Activated CD8-positive, alpha-beta T cell treated with anti-CD3 and anti-CD28 coated beads for 36 hours (primary cell): ENCODE data around the gene APOL6. TPM values are rescaled to one million over a fixed set of nuclear protein-coding genes. Genes with fewer than 3 reads are reported as not detected.
A peak's percentile ranks its signal among the peaks of the same experiment; 100 is the strongest.

Experiments used
- ATAC-seq: fragments of 200-7000 bp; cut with Tn5 transposase; one replicate; pipeline ENCODE4 v1.10.0; 2021; ENCODE audit warnings: mild to moderate bottlenecking, moderate library complexity
- CTCF ChIA-PET: fragments of 350-600 bp; sonication (Branson Sonifier 250); formaldehyde crosslinking; loops from one replicate; lab custom pipeline; 2021; ENCODE audit warnings: antibody characterized with exemption; lab: Charles Lee
- POLR2A ChIA-PET: fragments of 350-600 bp; sonication (Branson Sonifier 250); formaldehyde crosslinking; loops from one replicate; lab custom pipeline; 2021; ENCODE audit warnings: antibody characterized with exemption; lab: Charles Lee
- DNase-seq: peaks from one replicate; pipeline ENCODE4 v3.0.0-alpha.2; 2020
- H3K27ac Mint-ChIP-seq: one replicate; pipeline ENCODE4 v1.8.0; 2021; ENCODE audit warnings: mild to moderate bottlenecking, mixed read lengths
- H3K27me3 Mint-ChIP-seq: one replicate; pipeline ENCODE4 v1.8.0; 2021; ENCODE audit warnings: mixed read lengths
- H3K36me3 Mint-ChIP-seq: one replicate; pipeline ENCODE4 v1.8.0; 2021; ENCODE audit warnings: low read depth, mixed read lengths
- H3K4me1 Mint-ChIP-seq: one replicate; pipeline ENCODE4 v1.8.0; 2021; ENCODE audit warnings: low read depth, mixed read lengths
- H3K4me3 Mint-ChIP-seq: one replicate; pipeline ENCODE4 v1.8.0; 2021; ENCODE audit warnings: mild to moderate bottlenecking, moderate library complexity, mixed read lengths
- H3K9me3 Mint-ChIP-seq: one replicate; pipeline ENCODE4 v1.8.0; 2021; ENCODE audit warnings: mixed read lengths
- intact Hi-C: fragments of 100-400 bp; cut with micrococcal nuclease; formaldehyde crosslinking; loops from one replicate; pipeline ENCODE4 v1.10.0; 2022
- total RNA-seq, 2 experiments: library from RNA; stranded (reverse); gene quantifications; one replicate each; pipeline ENCODE4 v1.2.3, GENCODE V29; 2021
- TF ChIP-seq, protein P1 (sequence below): fragments of 200-600 bp; IDR thresholded peaks from one replicate; pipeline ENCODE4 v1.8.0; 2022; ENCODE audit warnings: antibody characterized with exemption, mild to moderate bottlenecking

The APOL6 gene
- total RNA-seq, 2 experiments from 2014 or later = 37.1 to 38.0 TPM

DNA sequence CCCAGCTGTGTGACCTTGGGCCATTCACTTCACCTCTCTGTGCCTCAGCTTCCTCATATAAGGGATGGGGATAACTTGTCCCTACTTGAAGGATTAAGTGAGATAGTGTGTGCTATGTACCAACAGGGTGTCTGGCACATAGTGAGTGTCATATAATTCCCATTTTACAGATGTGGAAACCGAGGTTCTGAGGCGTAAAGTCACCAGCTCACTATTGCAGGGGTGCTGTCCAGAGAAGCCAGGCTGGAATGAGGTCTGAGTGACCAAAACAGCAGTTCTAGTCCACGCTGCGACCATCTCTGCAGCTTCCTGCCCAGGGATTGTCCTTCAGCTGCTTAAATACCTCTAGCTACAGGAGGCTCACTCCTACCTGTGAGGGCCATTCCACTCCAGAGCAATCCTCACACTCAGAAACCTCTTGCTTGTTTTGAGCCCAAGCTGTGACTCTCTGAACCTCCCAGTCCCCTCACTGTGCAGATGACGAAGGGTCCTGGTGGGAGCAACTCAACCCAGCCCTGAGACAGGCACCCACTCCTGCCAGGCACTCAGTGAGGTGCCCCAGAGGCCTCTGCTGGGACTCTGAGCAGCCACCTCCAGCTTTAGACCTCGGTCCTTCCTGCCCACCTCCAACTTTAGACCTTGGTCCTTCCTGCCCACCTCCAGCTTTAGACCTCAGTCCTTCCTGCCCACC is 36.9 kb upstream of the APOL6 start:
- intact Hi-C loops = no loop called here
- TF ChIP-seq, protein P1, sequence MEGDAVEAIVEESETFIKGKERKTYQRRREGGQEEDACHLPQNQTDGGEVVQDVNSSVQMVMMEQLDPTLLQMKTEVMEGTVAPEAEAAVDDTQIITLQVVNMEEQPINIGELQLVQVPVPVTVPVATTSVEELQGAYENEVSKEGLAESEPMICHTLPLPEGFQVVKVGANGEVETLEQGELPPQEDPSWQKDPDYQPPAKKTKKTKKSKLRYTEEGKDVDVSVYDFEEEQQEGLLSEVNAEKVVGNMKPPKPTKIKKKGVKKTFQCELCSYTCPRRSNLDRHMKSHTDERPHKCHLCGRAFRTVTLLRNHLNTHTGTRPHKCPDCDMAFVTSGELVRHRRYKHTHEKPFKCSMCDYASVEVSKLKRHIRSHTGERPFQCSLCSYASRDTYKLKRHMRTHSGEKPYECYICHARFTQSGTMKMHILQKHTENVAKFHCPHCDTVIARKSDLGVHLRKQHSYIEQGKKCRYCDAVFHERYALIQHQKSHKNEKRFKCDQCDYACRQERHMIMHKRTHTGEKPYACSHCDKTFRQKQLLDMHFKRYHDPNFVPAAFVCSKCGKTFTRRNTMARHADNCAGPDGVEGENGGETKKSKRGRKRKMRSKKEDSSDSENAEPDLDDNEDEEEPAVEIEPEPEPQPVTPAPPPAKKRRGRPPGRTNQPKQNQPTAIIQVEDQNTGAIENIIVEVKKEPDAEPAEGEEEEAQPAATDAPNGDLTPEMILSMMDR = no peak
- no peaks in the 10 kb centered on the region for H3K9me3 Mint-ChIP-seq
- peaks cover 5% of the 10 kb centered on the region for H3K27me3 Mint-ChIP-seq
- ChIA-PET CTCF (interaction anchor here (1.3 to 1.5 kb wide), 3 partner anchors 29 to 513 kb away, joined by 3 to 4 read pairs (median 4); no protein-coding TSS in a partner anchor), POLR2A (interaction anchor here (1.1 to 1.6 kb wide), 2 partner anchors 16 to 37 kb away, joined by 3 to 5 read pairs; partner anchors contain the start of gene APOL6)
- H3K27ac Mint-ChIP-seq = no peak overlapping the region
- ATAC-seq (peak; percentile 68), DNase-seq (peak; percentile 10)
- H3K36me3 Mint-ChIP-seq = no peaks in the 10 kb centered on the region
- H3K4me1 Mint-ChIP-seq = peaks cover 10% of the 10 kb centered on the region
- no peak overlapping the region for H3K4me3 Mint-ChIP-seq

DNA sequence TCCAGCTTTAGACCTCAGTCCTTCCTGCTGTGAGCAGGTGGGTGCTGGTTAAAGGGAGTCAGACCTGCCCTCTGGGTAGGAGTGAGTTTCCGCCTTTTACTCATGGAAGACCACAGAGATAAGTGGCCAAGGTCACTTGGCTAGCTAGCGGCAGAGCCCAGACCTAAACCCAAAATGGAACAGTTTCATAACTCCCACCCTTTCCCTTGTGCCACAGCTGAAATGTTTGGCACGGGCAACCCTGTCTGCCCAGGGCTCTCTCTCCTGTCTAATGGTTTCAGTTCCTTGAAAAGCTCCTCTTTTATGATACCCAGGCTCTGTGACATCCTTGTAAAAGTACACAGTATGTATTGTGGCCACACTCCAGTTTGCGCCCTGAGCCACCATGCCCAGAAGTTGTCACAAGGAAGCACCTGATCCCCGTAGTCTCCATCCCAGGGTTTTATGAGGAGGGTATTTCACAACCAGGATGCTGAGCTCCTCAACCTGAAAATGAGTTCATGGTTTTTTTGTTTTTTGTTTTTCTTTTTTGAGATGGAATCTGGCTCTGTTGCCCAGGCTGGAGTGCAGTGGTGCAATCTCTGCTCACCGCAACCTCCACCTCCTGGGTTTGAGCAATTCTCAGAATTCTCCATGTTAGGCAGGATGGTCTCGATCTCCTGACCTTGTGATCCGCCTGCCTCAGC is 36.2 kb upstream of the APOL6 start:
- DNase-seq (peak; percentile 20), ATAC-seq (peak; percentile 66)
- peaks cover 7% of the 10 kb centered on the region for H3K27me3 Mint-ChIP-seq
- POLR2A ChIA-PET = interaction anchor here (0.6 to 1.6 kb wide), 3 partner anchors 15 to 285 kb away, joined by 3 to 5 read pairs (median 3); partner anchors contain the start of gene APOL6
- H3K4me1 Mint-ChIP-seq = peaks cover 10% of the 10 kb centered on the region
- intact Hi-C loops = no loop called here
- no peak overlapping the region for H3K4me3 Mint-ChIP-seq
- CTCF ChIA-PET = interaction anchor here (1.0 to 2.2 kb wide), 5 partner anchors 9 to 512 kb away, joined by 3 to 6 read pairs (median 4); no protein-coding TSS in a partner anchor
- H3K36me3 Mint-ChIP-seq = no peaks in the 10 kb centered on the region
- H3K27ac Mint-ChIP-seq = no peak overlapping the region
- TF ChIP-seq, protein P1 = no peak
- no peaks in the 10 kb centered on the region for H3K9me3 Mint-ChIP-seq

DNA sequence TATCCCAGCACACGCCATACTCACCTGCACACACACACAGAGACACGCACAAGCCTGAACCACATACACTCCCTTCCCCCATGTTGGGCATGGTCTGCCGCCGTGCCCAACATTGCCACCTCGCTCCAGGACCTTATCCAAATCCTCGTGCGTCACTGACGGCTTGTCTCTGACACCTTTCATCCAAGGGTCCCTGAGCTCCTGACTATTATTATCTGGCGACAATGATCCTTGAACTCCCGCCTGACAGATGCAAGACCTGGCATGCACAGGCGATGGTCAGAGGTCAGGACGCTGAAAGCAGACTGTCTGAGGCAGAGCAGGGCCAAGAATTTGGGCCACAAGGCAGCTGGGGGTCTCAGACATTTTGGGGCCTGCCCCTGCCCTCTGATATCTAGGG is 35.3 kb upstream of the APOL6 start:
- Mint-ChIP-seq H3K27me3 (peaks cover 7% of the 10 kb centered on the region), H3K4me1 (peaks cover 10% of the 10 kb centered on the region), H3K27ac (no peak overlapping the region), H3K4me3 (no peak overlapping the region), H3K36me3 (no peaks in the 10 kb centered on the region), H3K9me3 (no peaks in the 10 kb centered on the region)
- POLR2A ChIA-PET = no interaction called here
- DNase-seq (no peak), ATAC-seq (no peak)
- CTCF ChIA-PET = interaction anchor here (1.0 to 2.2 kb wide), 2 partner anchors 8 to 262 kb away, joined by 3 to 6 read pairs; no protein-coding TSS in a partner anchor
- intact Hi-C loops = no loop called here
- TF ChIP-seq, protein P1 = no peak

DNA sequence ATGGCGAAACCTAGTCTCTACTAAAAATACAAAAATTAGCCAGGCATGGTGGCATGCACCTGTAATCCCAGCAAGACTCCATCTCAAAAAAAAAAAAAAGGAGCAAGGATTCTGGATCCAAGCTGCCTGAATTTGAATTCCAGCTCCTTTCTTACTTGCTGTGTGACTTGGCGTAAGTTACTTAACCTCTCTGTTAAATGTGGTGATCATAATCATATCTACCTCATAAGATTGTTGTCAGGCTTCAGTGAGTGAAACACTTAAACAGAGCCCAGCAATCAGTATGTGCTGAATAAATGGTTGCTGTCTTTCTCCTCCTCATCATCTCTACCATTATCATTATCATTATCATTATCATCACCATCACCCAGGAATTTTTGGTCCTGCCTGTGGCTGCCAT is 33.8 kb upstream of the APOL6 start:
- intact Hi-C loops = no loop called here
- H3K4me3 Mint-ChIP-seq = no peak overlapping the region
- no peak overlapping the region for H3K27ac Mint-ChIP-seq
- H3K36me3 Mint-ChIP-seq = no peaks in the 10 kb centered on the region
- ATAC-seq (no peak), DNase-seq (no peak)
- no peaks in the 10 kb centered on the region for H3K9me3 Mint-ChIP-seq
- H3K4me1 Mint-ChIP-seq = peaks cover 10% of the 10 kb centered on the region
- CTCF ChIA-PET = interaction anchor here (1.2 kb wide), 1 partner anchor 32 kb away, joined by 3 read pairs; no protein-coding TSS in a partner anchor
- POLR2A ChIA-PET = interaction anchor here (0.6 kb wide), 1 partner anchor 11 kb away, joined by 3 read pairs; no protein-coding TSS in a partner anchor
- H3K27me3 Mint-ChIP-seq = peaks cover 4% of the 10 kb centered on the region
- TF ChIP-seq, protein P1 = no peak
